NCI-H1048 (cell line): ENCODE measurements around the gene CFAP92.
"Not testable (repeated sequence)": the region's sequence is repeated elsewhere in the genome, so short reads cannot be mapped to it uniquely, and the experiment has no call there.

ENCODE experiments used
- DNase-seq: peaks from one replicate; lab custom pipeline; 2025; lab: John Stamatoyannopoulos, UW

The CFAP92 gene

GRCh38 chr3:128940252-128940651 is 53.6 kb downstream of the CFAP92 start:
- no peak for DNase-seq

- no peak for DNase-seq
These were observed 57.5 kb downstream of the CFAP92 start for GRCh38 chr3:128936341-128936740.

- no peak for DNase-seq
These were observed 58.0 kb downstream of the CFAP92 start for GRCh38 chr3:128935922-128936321.

GRCh38 chr3:128933922-128934253 is 60.0 kb downstream of the CFAP92 start:
- no peak for DNase-seq

GRCh38 chr3:128933213-128933921 is 60.5 kb downstream of the CFAP92 start:
- DNase-seq, result no peak

- DNase-seq, result no peak
These were observed 61.2 kb downstream of the CFAP92 start for GRCh38 chr3:128932516-128933212.

GRCh38 chr3:128931046-128931445 is 62.8 kb downstream of the CFAP92 start:
- DNase-seq, result no peak

GRCh38 chr3:128929364-128929763 is 64.5 kb downstream of the CFAP92 start:
- DNase-seq, result no peak

GRCh38 chr3:128923986-128924385 is 69.9 kb downstream of the CFAP92 start:
- not testable (repeated sequence) for DNase-seq

- DNase-seq, result no peak
These were observed 70.3 kb downstream of the CFAP92 start for GRCh38 chr3:128923576-128923975.

GRCh38 chr3:128922804-128923459 is 70.9 kb downstream of the CFAP92 start:
- no peak for DNase-seq

GRCh38 chr3:128919988-128920387 is 73.9 kb downstream of the CFAP92 start:
- DNase-seq, result no peak

- DNase-seq, result no peak
These were observed 76.6 kb downstream of the CFAP92 start for GRCh38 chr3:128917291-128917690.

GRCh38 chr3:128914966-128915645 is 78.8 kb downstream of the CFAP92 start:
- no peak for DNase-seq

- DNase-seq, result no peak
These were observed 82.0 kb downstream of the CFAP92 start for GRCh38 chr3:128911911-128912310.

GRCh38 chr3:128910006-128910405 is 83.9 kb downstream of the CFAP92 start:
- DNase-seq, result no peak

GRCh38 chr3:128908951-128909350 is 84.9 kb downstream of the CFAP92 start:
- no peak for DNase-seq

- no peak for DNase-seq
These were observed 86.0 kb downstream of the CFAP92 start for GRCh38 chr3:128907706-128908445.

GRCh38 chr3:128906804-128907525 is 86.9 kb downstream of the CFAP92 start:
- no peak for DNase-seq

GRCh38 chr3:128906031-128906803 is 87.7 kb downstream of the CFAP92 start:
- no peak for DNase-seq
